HepG2 (cell line): Measurements from ENCODE around the gene ANKHD1.

Experiments
- FOXK2 ChIP-seq: fragments of 450-650 bp; IDR thresholded peaks from 2 replicates; pipeline ENCODE4 v1.6.1; 2016
- HOXD1 ChIP-seq: sonication (generic); formaldehyde crosslinking; IDR thresholded peaks from 2 replicates; pipeline ENCODE4 v1.5.0; 2020; ENCODE audit warnings: missing genetic modification reagents
- POLR2A ChIP-seq, 2 experiments: IDR thresholded peaks; 2 replicates each; pipeline ENCODE4 v1.6.1; 2011; ENCODE audit warnings: low read depth in 2 of 2, low read length in 2 of 2, mild to moderate bottlenecking in 1 of 2, moderate library complexity in 1 of 2; ENCODE audit not compliant: insufficient read depth in 1 of 2

GRCh38 chr5:140483055-140483454 lies 81.4 kb downstream of the ANKHD1 start:
- TF ChIP-seq FOXK2 = no peak
- no peak for TF ChIP-seq HOXD1 (CRISPR knock-in tag)
- TF ChIP-seq POLR2A (IDR thresholded peaks at IDR 0.05; ENCODE audit: insufficient read depth in 1 of 2, low read depth in 2 of 2, low read length in 2 of 2) = no peak
